Bronchial epithelial cell (primary cell): ENCODE measurements around the gene BANF2. TPM values are rescaled to one million over a fixed set of nuclear protein-coding genes. Genes with fewer than 3 reads are reported as not detected.

Experiments used
- DNase-seq: peaks from one replicate; pipeline ENCODE4 v3.0.0-alpha.2; 2010; ENCODE audit warnings: low read depth
- FAIRE-seq: peaks from 2 replicates; lab custom pipeline; 2011; peaks lifted over from hg19 to GRCh38; lab: Jason Lieb, UNC
- H3K27me3 ChIP-seq: 2 replicates; pipeline ENCODE4 v1.5.1; 2011; ENCODE audit warnings: low read length; ENCODE audit not compliant: control insufficient read depth, insufficient read depth
- H3K36me3 ChIP-seq: 2 replicates; pipeline ENCODE4 v1.5.1; 2011; ENCODE audit warnings: low read length; ENCODE audit not compliant: control insufficient read depth, insufficient read depth
- H3K4me3 ChIP-seq: 2 replicates; pipeline ENCODE4 v1.5.1; 2011; ENCODE audit warnings: mild to moderate bottlenecking, low read depth, low read length, control low read depth
- CTCF ChIP-seq: IDR thresholded peaks from 2 replicates; pipeline ENCODE4 v1.5.1; 2011; ENCODE audit warnings: mild to moderate bottlenecking, moderate library complexity, low read length, control low read depth, inconsistent platforms; ENCODE audit not compliant: insufficient read depth, severe bottlenecking
- total RNA-seq: library from RNA; depleted of rRNA; stranded (reverse); fragments of >200 nt; gene quantifications from 2 replicates; pipeline ENCODE4 v1.2.1, GENCODE V29; 2014

The BANF2 gene
- total RNA-seq, 1 donor from 2014 or later: not detected

DNA sequence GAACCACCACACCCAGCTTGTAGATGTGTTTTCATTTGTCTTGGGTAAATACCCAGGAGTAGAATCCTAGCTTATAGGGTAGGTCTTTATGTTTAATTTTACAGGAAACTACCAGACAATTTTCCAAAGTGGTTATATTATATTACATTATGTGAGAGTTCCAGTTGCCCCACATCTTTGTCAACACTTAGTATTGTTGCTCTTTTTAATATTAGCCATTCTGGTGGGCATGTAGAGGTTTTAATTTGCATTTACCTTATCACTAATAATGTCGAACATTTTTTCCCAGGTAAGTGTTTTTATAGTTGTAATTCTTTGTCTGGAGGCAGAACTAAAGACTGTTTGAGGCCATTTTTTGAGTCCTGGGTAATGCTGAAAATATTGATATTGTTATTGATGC is 3.5 kb upstream of the BANF2 start:
- no peaks in the 10 kb centered on the region for H3K27me3 ChIP-seq
- no peak for DNase-seq
- no peak for FAIRE-seq
- H3K36me3 ChIP-seq: no peaks in the 10 kb centered on the region
- no peak for TF ChIP-seq CTCF
- no peak overlapping the region for H3K4me3 ChIP-seq

GRCh38 chr20:17697171-17697570 is 2.6 kb upstream of the BANF2 start:
- TF ChIP-seq CTCF: no peak
- DNase-seq: no peak
- Histone ChIP-seq H3K36me3 (no peaks in the 10 kb centered on the region), H3K4me3 (no peak overlapping the region), H3K27me3 (no peaks in the 10 kb centered on the region)
- no peak for FAIRE-seq

GRCh38 chr20:17698384-17698783 is 1.4 kb upstream of the BANF2 start:
- no peak for TF ChIP-seq CTCF
- no peak for FAIRE-seq
- no peak for DNase-seq
- Histone ChIP-seq H3K4me3 (no peak overlapping the region), H3K27me3 (no peaks in the 10 kb centered on the region), H3K36me3 (no peaks in the 10 kb centered on the region)

DNA sequence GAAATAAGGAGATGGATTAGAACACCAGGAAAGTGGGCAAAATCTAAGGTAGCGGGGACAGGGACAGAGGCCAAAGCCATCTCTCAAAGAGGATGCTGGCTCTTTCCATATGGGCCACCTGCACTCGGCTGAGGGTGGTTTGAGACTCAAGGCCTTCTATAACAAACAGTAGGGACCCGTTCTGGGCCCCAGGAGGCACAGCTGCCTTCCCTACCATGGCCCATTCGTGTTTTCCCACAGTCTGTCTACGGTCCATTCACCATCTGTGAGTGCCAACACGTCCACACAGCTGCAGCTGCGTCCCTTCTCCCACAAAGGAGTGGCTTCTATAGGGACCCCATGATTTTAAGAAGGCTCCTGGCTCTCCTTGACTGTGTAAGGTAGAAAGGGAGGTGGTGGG is 871 bp downstream of the BANF2 start:
- no peak overlapping the region for H3K4me3 ChIP-seq
- TF ChIP-seq CTCF: no peak
- DNase-seq: no peak
- H3K27me3 ChIP-seq: no peaks in the 10 kb centered on the region
- no peaks in the 10 kb centered on the region for H3K36me3 ChIP-seq
- no peak for FAIRE-seq

DNA sequence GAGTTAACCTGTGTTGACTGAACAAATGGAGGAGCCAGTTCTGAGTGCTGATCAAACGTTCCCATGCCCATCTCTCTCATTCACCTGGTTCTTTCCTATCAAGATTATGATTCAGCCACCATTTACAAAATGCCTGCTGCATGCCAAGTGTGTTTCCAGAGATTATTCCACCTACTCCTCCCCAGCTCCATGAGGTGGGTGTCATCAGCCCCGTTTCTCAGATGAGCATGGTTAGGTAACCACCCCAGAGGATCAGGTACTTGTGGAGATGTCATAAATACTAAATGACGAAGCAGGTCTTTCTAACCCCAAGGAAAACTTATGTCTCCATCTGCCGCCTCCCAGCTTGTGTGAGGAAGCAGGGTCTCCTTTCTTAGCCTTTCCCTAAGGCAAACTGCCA is 2.1 kb downstream of the BANF2 start:
- FAIRE-seq: no peak
- Histone ChIP-seq H3K4me3 (no peak overlapping the region), H3K27me3 (no peaks in the 10 kb centered on the region), H3K36me3 (no peaks in the 10 kb centered on the region)
- DNase-seq: no peak
- no peak for TF ChIP-seq CTCF

GRCh38 chr20:17704589-17705317 is 5.0 kb downstream of the BANF2 start:
- Histone ChIP-seq H3K4me3 (no peak overlapping the region), H3K36me3 (no peaks in the 10 kb centered on the region), H3K27me3 (no peaks in the 10 kb centered on the region)
- TF ChIP-seq CTCF: no peak
- DNase-seq (no peak), FAIRE-seq (no peak)
